K562 treated with DMSO at 1 percent for 4 hours (cell line): ENCODE measurements around the gene TPI1. TPM values are rescaled to one million over a fixed set of nuclear protein-coding genes. Genes with fewer than 3 reads are reported as not detected.

Experiments used
- total RNA-seq: library from RNA; unstranded; fragments of 300-600 nt; gene quantifications from 2 replicates; pipeline ENCODE4 v1.2.3, GENCODE V29; 2022; ENCODE audit not compliant: insufficient read depth

Gene TPI1
- 475 and 496 TPM in 2 replicates for total RNA-seq

GRCh38 chr12:6867413-6868210 lies at the start of gene TPI1:
TPI1 (plus strand) TSS chr12:6867531; CDS start chr12:6867567, 36 bp downstream.

GRCh38 chr12:6821591-6822425 lies 45.5 kb upstream of the TPI1 start, which contains the start of gene GPR162:
GPR162 (plus strand) TSS chr12:6821821; CDS start chr12:6823899, 2,078 bp downstream.

GRCh38 chr12:6827982-6828780 lies 39.1 kb upstream of the TPI1 start, which contains the start of gene P3H3:
P3H3 (plus strand) TSS chr12:6828407; CDS start chr12:6828441, 34 bp downstream.

GRCh38 chr12:6840761-6841515 lies 26.4 kb upstream of the TPI1 start, which contains the start of gene GNB3:
GNB3 (plus strand) TSS chr12:6840925; CDS start chr12:6841288, 363 bp downstream.

GRCh38 chr12:6851153-6851920 lies 16.0 kb upstream of the TPI1 start, which contains the start of gene CDCA3:
CDCA3 (minus strand) TSS chr12:6851286; CDS start chr12:6850952, 334 bp downstream.

GRCh38 chr12:6851921-6852650 lies 15.2 kb upstream of the TPI1 start, which contains the start of gene USP5:
USP5 (plus strand) TSS chr12:6852150; CDS start chr12:6852180, 30 bp downstream.

GRCh38 chr12:6873094-6874014 lies 6.0 kb downstream of the TPI1 start, which contains the start of gene SPSB2:
SPSB2 (minus strand) TSS chr12:6873303; CDS start chr12:6872901, 402 bp downstream.

GRCh38 chr12:6904280-6905276 lies 37.2 kb downstream of the TPI1 start, which contains the start of gene LRRC23:
LRRC23 (plus strand) TSS chr12:6904822; CDS start chr12:6905634, 812 bp downstream.

GRCh38 chr12:6914246-6914946 lies 47.1 kb downstream of the TPI1 start, which contains the start of gene ENO2:
ENO2 (plus strand) TSS chr12:6914580; CDS start chr12:6915833, 1,253 bp downstream.

Other genes with a start within 250 kb of the TPI1 start
- gene LPAR5, start 231.6 kb upstream of the TPI1 start, total RNA-seq, result 3.5 and 4.3 TPM in 2 replicates
- gene ACRBP, start 220.1 kb upstream of the TPI1 start, total RNA-seq, result 6.0 and 7.1 TPM in 2 replicates
- gene ING4, start 204.4 kb upstream of the TPI1 start, total RNA-seq, result 26.4 and 28.2 TPM in 2 replicates
- 25.5 and 32.4 TPM in 2 replicates for gene ZNF384, start 178.2 kb upstream of the TPI1 start, total RNA-seq
- gene PIANP, start 166.7 kb upstream of the TPI1 start, total RNA-seq, result not detected in 2 replicates
- 33.5 and 37.2 TPM in 2 replicates for gene COPS7A, start 143.5 kb upstream of the TPI1 start, total RNA-seq
- 148 and 156 TPM in 2 replicates for gene MLF2, start 114.4 kb upstream of the TPI1 start, total RNA-seq
- 322 and 327 TPM in 2 replicates for gene PTMS, start 101.2 kb upstream of the TPI1 start, total RNA-seq
- gene LAG3, start 95.0 kb upstream of the TPI1 start, total RNA-seq, result 2.2 and 2.8 TPM in 2 replicates
- gene CD4, start 78.0 kb upstream of the TPI1 start, total RNA-seq, result not detected in 2 replicates
- 1.8 and 3.1 TPM in 2 replicates for gene GPR162, start 45.7 kb upstream of the TPI1 start, total RNA-seq
- 11.9 and 14.1 TPM in 2 replicates for gene P3H3, start 39.1 kb upstream of the TPI1 start, total RNA-seq
- 3.6 and 4.6 TPM in 2 replicates for gene GNB3, start 26.6 kb upstream of the TPI1 start, total RNA-seq
- gene CDCA3, start 16.2 kb upstream of the TPI1 start, total RNA-seq, result 20.1 and 29.7 TPM in 2 replicates
- gene USP5, start 15.4 kb upstream of the TPI1 start, total RNA-seq, result 50.5 and 51.1 TPM in 2 replicates
- 2.5 and 5.2 TPM in 2 replicates for gene SPSB2, start 5.8 kb downstream of the TPI1 start, total RNA-seq
- gene LRRC23, start 37.3 kb downstream of the TPI1 start, total RNA-seq, result 4.7 and 5.7 TPM in 2 replicates
- gene ENO2, start 47.0 kb downstream of the TPI1 start, total RNA-seq, result 33.9 and 35.4 TPM in 2 replicates
- 34.8 and 43.7 TPM in 2 replicates for gene ATN1, start 60.4 kb downstream of the TPI1 start, total RNA-seq
- gene RNU7-1, start 76.3 kb downstream of the TPI1 start, total RNA-seq, result not detected in 2 replicates
- gene C12orf57, start 76.5 kb downstream of the TPI1 start, total RNA-seq, result 524 and 553 TPM in 2 replicates
- 6.5 and 16.4 TPM in 2 replicates for gene PTPN6, start 83.8 kb downstream of the TPI1 start, total RNA-seq
- 297 and 310 TPM in 2 replicates for gene PHB2, start 103.1 kb downstream of the TPI1 start, total RNA-seq
- 7.9 and 15.0 TPM in 2 replicates for gene EMG1, start 103.4 kb downstream of the TPI1 start, total RNA-seq
- 23.4 and 23.6 TPM in 2 replicates for gene LPCAT3, start 150.9 kb downstream of the TPI1 start, total RNA-seq
- gene C1S, start 193.2 kb downstream of the TPI1 start, total RNA-seq, result 0.81 and 1.7 TPM in 2 replicates
- gene C1R, start 224.9 kb downstream of the TPI1 start, total RNA-seq, result 3.0 and 5.2 TPM in 2 replicates
- gene C1RL, start 241.7 kb downstream of the TPI1 start, total RNA-seq, result 13.2 and 18.7 TPM in 2 replicates